Activated CD8-positive, alpha-beta memory T cell treated with anti-CD3 and anti-CD28 coated beads for 48 hours (primary cell): ENCODE measurements around the gene C1orf74.

Experiments
- DNase-seq, 3 experiments: peaks; one replicate each; pipeline ENCODE4 v3.0.0-alpha.2; 2020; ENCODE audit warnings: low read depth in 2 of 3, low spot score in 2 of 3

The C1orf74 gene

DNA sequence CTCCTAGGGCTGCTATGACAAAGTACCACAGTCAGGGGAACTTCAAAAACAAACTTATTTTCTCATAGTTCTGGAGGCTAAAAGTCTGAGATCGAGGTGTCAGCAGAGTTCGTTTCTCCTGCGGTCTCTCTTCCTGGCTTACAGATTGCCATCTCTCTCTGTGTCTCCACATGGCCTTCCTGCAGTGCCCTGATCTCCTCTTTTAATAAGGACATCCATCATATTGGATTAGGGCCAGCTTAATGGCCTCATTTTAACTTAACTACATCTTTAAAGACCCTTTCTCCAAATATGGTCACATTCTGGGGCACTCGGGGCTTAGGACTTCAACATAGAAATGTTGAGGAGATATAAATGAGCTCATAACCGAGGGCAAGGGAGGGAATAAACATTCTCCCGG lies 12.2 kb downstream of the C1orf74 start:
- DNase-seq, result no peak

DNA sequence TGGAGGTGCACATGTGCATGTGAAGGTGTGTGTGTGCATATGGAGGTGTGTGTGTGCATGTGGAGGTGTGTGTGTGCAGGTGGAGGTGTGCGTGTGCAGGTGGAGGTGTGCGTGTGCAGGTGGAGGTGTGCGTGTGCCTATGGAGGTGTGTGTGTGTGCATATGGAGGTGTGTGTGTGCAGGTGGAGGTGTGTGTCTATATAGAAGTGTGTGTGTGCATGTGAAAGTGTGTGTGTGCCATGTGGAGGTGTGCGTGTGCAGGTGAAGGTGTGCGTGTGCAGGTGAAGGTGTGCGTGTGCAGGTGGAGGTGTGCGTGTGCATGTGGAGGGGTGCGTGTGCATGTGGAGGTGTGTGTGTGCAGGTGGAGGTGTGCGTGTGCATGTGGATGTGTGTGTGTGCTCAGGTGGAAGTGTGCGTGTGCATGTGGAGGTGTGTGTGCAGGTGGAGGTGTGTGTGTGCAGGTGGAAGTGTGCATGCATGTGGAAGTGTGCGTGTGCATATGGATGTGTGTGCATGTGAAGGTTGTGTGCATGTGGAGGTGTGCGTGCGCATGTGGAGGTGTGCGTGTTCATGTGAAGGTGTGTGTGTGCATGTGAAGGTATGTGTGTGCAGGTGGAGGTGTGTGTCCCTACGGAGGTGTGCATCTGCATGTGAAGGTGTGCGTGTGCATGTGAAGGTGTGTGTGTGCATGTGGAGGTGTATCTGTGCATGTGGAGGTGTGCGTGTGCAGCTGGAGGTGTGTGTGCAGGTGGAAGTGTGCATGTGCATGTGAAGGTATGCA lies 13.5 kb downstream of the C1orf74 start:
- DNase-seq, result no peak

DNA sequence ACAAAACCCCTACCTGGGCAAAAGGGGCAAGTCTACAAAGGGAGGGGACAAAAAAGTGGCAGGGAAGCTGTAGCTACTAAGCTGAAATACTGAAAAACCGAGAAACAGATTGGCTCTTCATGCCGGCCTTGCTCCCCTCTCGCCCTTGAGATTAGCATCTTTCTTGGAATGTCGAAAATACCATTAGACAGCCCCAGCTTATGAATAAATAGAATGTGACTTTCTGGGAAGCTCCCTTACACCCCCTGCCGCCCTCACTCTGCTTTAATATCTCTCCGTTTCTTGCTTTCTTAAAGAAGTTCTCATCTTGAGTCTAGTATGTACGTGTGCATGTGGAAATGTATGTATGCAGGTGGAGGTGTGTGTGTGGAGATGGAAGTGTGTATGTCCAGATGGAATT lies 14.4 kb downstream of the C1orf74 start:
- DNase-seq, result no peak

DNA sequence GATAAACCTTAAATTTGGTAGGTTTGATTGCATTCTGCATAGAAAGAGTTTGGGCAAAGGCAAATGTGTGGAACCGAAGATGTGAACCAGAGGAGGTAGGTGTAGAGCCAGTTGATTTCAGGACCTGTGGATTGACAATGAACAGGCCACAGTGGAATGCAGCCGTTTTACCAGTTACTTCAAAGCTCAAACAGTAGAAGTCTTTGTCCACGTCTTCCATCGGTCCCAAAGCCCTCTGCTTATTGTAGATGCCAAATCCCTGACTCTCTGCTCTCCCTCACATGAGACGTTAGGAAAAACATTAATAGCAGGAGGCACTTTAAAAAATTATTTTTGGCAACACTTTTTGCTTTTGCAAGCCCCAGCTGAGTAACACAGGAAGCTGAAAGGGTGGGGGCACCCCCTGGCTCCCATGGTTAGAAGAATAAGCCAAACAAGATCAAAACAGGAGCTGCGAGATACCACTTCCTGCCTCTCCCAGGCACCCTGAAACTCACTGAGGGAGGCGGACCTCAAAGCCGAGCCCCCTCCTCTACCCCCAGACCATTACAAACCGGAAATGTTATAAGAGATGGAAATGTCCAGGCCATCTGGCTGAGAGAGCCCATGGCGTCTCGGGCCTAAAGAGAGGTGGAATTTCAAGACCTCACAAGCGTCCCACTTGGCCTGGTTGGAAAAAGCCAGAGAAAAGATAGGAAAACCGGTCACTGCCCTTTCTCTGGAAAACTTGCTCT lies 15.0 kb downstream of the C1orf74 start:
- peak; percentile 29 to 58 (median 54) for DNase-seq

DNA sequence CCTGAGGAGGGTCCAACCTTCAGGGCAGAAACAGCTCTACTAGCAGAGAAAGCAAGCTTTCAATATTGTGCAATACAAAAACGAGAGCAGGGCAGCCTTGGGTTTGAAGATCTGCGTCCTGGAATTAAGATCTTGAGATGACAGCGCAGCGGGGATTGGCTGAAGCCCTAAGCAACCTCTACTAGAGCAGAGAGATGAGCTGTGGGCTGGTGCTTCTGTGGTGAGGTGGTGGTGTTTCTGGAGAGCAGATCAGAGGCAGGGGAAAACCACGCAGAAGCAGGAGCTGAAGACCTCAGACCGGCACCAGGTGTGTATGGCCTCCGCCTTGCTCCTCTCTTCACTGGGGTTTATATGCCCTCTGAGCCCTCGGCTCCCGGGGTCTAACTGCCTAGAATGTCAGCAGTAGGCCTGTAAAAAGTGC lies 16.0 kb downstream of the C1orf74 start:
- DNase-seq, result peak; percentile 45 to 70 (median 63)

DNA sequence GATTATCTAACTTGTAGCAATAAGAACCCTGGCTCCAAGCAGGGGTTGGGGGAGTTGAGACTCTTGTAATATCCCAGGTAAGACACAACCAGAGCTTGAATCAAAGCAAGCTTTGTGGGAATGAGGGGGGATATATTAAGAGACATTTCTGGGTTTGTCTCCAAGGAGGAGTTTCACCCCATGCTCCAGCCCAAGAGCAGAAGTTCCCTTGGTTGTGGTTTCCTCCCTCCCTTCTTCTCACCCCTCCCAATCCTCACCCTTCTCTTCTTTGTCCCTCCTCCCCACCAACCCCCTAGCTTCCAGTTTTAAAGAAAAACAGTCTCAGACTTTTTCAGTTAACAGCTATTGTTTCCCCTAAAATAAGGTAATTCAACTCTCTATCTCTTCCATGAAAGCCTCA lies 16.7 kb downstream of the C1orf74 start:
- DNase-seq, result no peak

DNA sequence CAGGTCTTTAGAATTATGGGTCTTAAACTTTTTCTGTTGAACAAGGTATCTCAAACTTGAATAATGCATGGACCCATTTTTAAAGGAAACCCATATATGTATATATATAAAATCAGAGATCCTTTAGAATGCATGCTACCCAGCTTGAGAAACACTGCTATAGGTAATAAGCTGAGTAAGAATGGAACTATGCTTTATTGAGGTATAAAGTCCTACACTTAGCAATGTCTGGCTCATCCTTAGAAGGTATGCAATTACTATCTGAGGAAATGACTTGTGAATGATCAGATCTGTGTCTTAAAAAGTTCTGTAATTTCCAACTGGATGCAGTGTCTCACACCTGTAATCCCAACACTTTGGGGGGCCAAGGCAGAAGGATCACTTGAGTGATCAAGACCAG lies 17.3 kb downstream of the C1orf74 start:
- no peak for DNase-seq

- DNase-seq, result no peak
Measured at GRCh38 chr1:209766051-209766450, 18.3 kb downstream of the C1orf74 start.

- no peak for DNase-seq
Measured at GRCh38 chr1:209761011-209761635, 23.2 kb downstream of the C1orf74 start.

GRCh38 chr1:209759829-209760359 lies 24.5 kb downstream of the C1orf74 start:
- DNase-seq, result no peak

- no peak for DNase-seq
Measured at GRCh38 chr1:209758400-209758799, 26.0 kb downstream of the C1orf74 start.

GRCh38 chr1:209756615-209757445 lies 27.5 kb downstream of the C1orf74 start:
- DNase-seq, result no peak

DNA sequence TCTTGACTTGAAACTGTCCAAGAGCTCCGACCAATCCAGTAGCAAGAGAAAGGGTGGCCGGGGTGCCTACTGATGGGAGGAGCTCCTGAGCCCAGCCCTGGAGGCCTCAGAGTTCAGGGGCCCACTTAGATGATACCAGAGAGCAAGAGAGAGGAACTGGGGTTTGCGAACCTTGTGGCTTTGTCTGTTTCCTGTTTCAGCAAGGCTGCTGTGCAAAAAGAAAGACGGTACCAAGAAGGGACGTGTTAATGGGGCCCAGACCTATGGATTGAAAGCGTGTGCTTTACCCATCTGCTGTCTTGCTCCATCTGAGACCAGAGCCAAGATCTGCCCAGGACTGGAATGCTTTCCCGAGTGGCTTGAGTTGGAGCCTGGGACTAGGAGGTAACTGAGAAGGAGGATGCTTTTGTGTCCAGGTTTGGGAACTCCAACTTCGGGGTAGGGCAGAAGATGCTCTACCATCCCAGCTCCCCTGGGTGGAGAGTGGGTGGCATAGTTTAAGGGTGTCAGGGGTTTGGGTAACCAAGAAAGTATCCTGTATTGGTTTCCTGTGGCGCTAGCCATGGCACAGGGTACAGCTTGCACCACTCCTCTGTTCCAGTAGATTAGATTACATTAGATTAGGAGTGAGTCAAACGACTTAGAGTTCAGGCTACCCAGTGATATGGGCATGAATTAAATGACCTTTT lies 28.3 kb downstream of the C1orf74 start, which contains the start of gene TRAF3IP3:
Gene TRAF3IP3 (plus strand): TSS at position 128 of the 689 bp plus-strand sequence. CDS start 3,987 bp downstream, outside the sequence.
- DNase-seq, result peak; percentile 48 to 56 (median 53)

- no peak for DNase-seq
Measured at GRCh38 chr1:209755256-209755655, 29.1 kb downstream of the C1orf74 start.

DNA sequence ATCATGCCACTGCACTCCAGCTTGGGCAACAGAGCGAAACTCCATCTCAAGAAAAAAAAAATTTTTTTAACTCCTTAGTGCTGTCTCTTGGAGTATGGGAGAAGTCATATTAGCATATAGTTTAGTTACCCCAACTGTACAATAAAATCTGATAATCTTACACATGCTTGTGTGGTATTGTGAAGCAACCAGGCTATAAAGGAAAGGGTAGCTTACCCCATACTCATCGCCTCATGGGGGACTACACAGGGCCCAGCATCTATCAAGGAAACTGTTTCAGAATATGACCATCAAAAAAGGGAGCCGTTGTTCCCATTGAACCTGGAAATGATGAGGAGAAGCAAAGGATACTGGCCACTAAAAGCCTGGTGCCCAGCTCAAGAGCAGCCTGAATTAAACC lies 31.5 kb downstream of the C1orf74 start:
- DNase-seq, result no peak

- peak in 2 of 3 experiments; percentile 31 to 60 for DNase-seq
Measured at GRCh38 chr1:209751627-209752231, 32.6 kb downstream of the C1orf74 start.

- no peak for DNase-seq
Measured at GRCh38 chr1:209749670-209750323, 34.6 kb downstream of the C1orf74 start.

GRCh38 chr1:209749205-209749604 lies 35.2 kb downstream of the C1orf74 start:
- DNase-seq, result no peak

DNA sequence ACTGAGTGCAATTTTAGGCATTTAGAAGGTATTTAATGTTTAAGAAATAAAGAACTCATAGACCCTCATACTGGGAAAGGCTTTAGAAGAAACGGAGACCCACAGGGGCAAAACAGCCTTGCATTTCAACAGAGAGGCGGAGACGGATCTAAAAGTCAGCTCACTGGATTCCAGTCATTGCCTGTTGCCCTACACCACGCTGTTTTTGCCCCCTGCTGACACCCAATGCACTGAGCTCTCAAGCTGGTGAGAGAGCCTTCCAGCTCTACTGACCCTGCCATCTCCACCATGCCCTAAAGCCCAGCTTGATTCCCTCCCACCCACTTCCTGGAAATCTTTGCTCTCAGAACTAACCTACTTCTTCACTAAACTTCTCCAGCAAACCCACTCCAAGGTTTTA lies 35.7 kb downstream of the C1orf74 start:
- DNase-seq, result no peak
